ENCODE measurements around the gene CAMTA1.

CAMTA1 gene

DNA sequence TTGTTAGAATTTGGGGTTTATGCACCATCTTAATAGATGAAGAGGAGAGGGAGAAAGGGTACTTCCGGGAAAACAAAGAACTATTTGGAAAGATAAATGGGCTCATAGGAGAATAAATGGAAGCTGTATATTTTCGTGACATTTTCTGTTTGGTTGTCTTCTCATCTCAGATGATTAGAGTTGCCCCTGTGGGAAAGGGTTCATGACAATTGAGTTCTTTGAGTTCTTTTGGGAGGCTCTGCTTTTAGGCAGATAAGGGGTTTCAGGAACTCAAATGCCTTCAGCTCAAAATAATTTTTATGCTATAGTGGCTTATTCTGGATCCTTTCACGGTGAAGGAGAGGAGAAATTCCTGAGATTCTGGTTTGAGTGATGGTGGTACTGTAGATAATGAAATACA, 63.6 kb downstream of the CAMTA1 start:
- ATAC-seq (ENCODE audit: low read depth) (no peak), DNase-seq (ENCODE audit: low spot score) (no peak)
- TF ChIP-seq, protein P1, sequence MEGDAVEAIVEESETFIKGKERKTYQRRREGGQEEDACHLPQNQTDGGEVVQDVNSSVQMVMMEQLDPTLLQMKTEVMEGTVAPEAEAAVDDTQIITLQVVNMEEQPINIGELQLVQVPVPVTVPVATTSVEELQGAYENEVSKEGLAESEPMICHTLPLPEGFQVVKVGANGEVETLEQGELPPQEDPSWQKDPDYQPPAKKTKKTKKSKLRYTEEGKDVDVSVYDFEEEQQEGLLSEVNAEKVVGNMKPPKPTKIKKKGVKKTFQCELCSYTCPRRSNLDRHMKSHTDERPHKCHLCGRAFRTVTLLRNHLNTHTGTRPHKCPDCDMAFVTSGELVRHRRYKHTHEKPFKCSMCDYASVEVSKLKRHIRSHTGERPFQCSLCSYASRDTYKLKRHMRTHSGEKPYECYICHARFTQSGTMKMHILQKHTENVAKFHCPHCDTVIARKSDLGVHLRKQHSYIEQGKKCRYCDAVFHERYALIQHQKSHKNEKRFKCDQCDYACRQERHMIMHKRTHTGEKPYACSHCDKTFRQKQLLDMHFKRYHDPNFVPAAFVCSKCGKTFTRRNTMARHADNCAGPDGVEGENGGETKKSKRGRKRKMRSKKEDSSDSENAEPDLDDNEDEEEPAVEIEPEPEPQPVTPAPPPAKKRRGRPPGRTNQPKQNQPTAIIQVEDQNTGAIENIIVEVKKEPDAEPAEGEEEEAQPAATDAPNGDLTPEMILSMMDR (IDR thresholded peaks at IDR 0.05; ENCODE audit: poor library complexity, severe bottlenecking): no peak
- Histone ChIP-seq H3K4me3 (ENCODE audit: severe bottlenecking) (no peak overlapping the region), H3K36me3 (ENCODE audit: low read depth) (peaks cover 14% of the 10 kb centered on the region), H3K4me1 (ENCODE audit: insufficient read depth, poor library complexity, severe bottlenecking) (no peaks in the 10 kb centered on the region), H3K27ac (ENCODE audit: poor library complexity, severe bottlenecking) (no peak overlapping the region), H3K27me3 (ENCODE audit: insufficient read depth, poor library complexity, severe bottlenecking) (no peaks in the 10 kb centered on the region), H3K9me3 (ENCODE audit: severe bottlenecking) (peaks cover 3% of the 10 kb centered on the region)

- peaks cover 19% of the 10 kb centered on the region for H3K36me3 ChIP-seq (ENCODE audit: low read depth)
- H3K27me3 ChIP-seq (ENCODE audit: insufficient read depth, poor library complexity, severe bottlenecking): no peaks in the 10 kb centered on the region
- no peaks in the 10 kb centered on the region for H3K4me1 ChIP-seq (ENCODE audit: insufficient read depth, poor library complexity, severe bottlenecking)
- TF ChIP-seq, protein P1 (IDR thresholded peaks at IDR 0.05; ENCODE audit: poor library complexity, severe bottlenecking): no peak
- no peak overlapping the region for H3K27ac ChIP-seq (ENCODE audit: poor library complexity, severe bottlenecking)
- H3K4me3 ChIP-seq (ENCODE audit: severe bottlenecking): no peak overlapping the region
- peaks cover 4% of the 10 kb centered on the region for H3K9me3 ChIP-seq (ENCODE audit: severe bottlenecking)
- no peak for ATAC-seq (ENCODE audit: low read depth)
- DNase-seq (ENCODE audit: low spot score): no peak
Observed at GRCh38 chr1:6850537-6850936, 65.3 kb downstream of the CAMTA1 start.

DNA sequence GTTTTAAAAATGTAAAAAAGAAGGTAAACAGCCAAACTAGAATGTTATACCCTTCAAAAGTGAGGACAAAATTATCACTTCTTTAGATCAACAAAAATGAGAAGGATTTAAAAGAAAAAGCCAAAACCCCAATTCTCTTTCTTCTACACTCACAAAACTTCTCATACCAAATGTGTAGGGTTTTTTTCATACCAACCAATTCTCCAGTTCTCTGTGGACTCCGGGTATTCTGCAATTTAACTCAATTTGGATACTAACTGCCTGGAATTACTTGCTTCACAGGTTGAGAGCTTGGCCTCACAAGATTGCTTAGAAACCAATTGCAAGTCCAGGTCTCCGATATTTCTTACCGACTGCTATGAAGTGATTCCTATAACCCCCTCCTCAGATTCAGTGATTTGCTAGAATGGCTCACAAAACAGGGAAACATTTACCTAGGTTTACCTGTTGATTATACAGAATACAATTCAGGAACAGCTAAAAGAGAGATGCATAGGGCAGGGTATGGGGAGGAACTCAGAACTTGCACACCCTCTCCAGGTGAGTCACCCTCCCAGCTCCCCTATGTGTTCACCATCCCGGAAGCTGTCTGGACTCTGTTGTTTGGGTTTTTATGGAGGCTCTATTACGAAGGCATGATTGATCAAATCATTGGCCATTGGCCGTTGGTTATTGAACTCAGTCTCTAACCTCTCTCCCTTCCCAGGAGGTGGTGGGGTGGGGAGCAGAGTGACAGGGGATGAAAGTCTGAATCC, 67.1 kb downstream of the CAMTA1 start:
- Histone ChIP-seq H3K4me3 (ENCODE audit: severe bottlenecking) (no peak overlapping the region), H3K4me1 (ENCODE audit: insufficient read depth, poor library complexity, severe bottlenecking) (no peaks in the 10 kb centered on the region), H3K9me3 (ENCODE audit: severe bottlenecking) (peaks cover 4% of the 10 kb centered on the region), H3K27me3 (ENCODE audit: insufficient read depth, poor library complexity, severe bottlenecking) (no peaks in the 10 kb centered on the region), H3K27ac (ENCODE audit: poor library complexity, severe bottlenecking) (no peak overlapping the region), H3K36me3 (ENCODE audit: low read depth) (peaks cover 14% of the 10 kb centered on the region)
- ATAC-seq (ENCODE audit: low read depth) (no peak), DNase-seq (ENCODE audit: low spot score) (no peak)
- TF ChIP-seq, protein P1 (IDR thresholded peaks at IDR 0.05; ENCODE audit: poor library complexity, severe bottlenecking): no peak

DNA sequence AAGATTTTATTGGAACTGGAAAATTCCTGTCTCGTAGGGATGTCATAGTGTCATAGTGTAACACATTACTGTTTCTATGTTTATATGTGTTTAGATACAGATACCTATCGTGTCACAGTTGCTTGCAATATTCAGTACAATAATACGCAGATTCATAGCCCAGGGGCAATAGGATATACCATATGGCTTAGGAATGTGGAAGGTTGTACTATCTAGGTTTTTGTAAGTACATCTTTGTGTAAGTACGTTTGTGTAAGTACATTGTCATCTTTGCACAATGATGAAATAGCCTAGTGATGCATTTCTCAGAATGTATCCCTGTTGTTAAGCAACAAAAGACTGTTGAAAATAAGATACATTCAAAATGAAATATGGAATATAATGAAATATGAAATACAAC, 68.9 kb downstream of the CAMTA1 start:
- DNase-seq (ENCODE audit: low spot score): no peak
- H3K9me3 ChIP-seq (ENCODE audit: severe bottlenecking): peaks cover 4% of the 10 kb centered on the region
- no peaks in the 10 kb centered on the region for H3K27me3 ChIP-seq (ENCODE audit: insufficient read depth, poor library complexity, severe bottlenecking)
- H3K36me3 ChIP-seq (ENCODE audit: low read depth): peaks cover 14% of the 10 kb centered on the region
- H3K4me3 ChIP-seq (ENCODE audit: severe bottlenecking): no peak overlapping the region
- no peak overlapping the region for H3K27ac ChIP-seq (ENCODE audit: poor library complexity, severe bottlenecking)
- no peaks in the 10 kb centered on the region for H3K4me1 ChIP-seq (ENCODE audit: insufficient read depth, poor library complexity, severe bottlenecking)
- TF ChIP-seq, protein P1 (IDR thresholded peaks at IDR 0.05; ENCODE audit: poor library complexity, severe bottlenecking): no peak
- ATAC-seq (ENCODE audit: low read depth): no peak

GRCh38 chr1:6857831-6858230, 72.6 kb downstream of the CAMTA1 start:
- peaks cover 14% of the 10 kb centered on the region for H3K36me3 ChIP-seq (ENCODE audit: low read depth)
- DNase-seq (ENCODE audit: low spot score) (no peak), ATAC-seq (ENCODE audit: low read depth) (no peak)
- H3K4me3 ChIP-seq (ENCODE audit: severe bottlenecking): no peak overlapping the region
- TF ChIP-seq, protein P1 (IDR thresholded peaks at IDR 0.05; ENCODE audit: poor library complexity, severe bottlenecking): no peak
- no peak overlapping the region for H3K27ac ChIP-seq (ENCODE audit: poor library complexity, severe bottlenecking)
- H3K4me1 ChIP-seq (ENCODE audit: insufficient read depth, poor library complexity, severe bottlenecking): peaks cover 14% of the 10 kb centered on the region
- no peaks in the 10 kb centered on the region for H3K27me3 ChIP-seq (ENCODE audit: insufficient read depth, poor library complexity, severe bottlenecking)
- H3K9me3 ChIP-seq (ENCODE audit: severe bottlenecking): peaks cover 3% of the 10 kb centered on the region

Measured in RWPE2 (cell line).